ENCODE results near the gene SLC25A25.

Gene SLC25A25

GRCh38 chr9:128101690-128102089 is 33.7 kb downstream of the SLC25A25 start:
- no peak overlapping the region for H3K4me2 ChIP-seq (ENCODE audit: low read length)
- no peak overlapping the region for H3K9ac ChIP-seq (ENCODE audit: low read depth, low read length)
- H3K4me1 ChIP-seq (ENCODE audit: control insufficient read depth, insufficient read depth, low read length): peaks cover 67% of the 10 kb centered on the region
- peaks cover 52% of the 10 kb centered on the region for H3K36me3 ChIP-seq (ENCODE audit: insufficient read depth, low read length)
- no peaks in the 10 kb centered on the region for H3K27me3 ChIP-seq (ENCODE audit: control insufficient read depth, insufficient read depth, low read length)
- H3K4me3 ChIP-seq (ENCODE audit: low read length): no peak overlapping the region
- no peaks in the 10 kb centered on the region for H3K9me3 ChIP-seq (replicated peaks; ENCODE audit: low read length)

GRCh38 chr9:128102196-128102595 is 34.2 kb downstream of the SLC25A25 start:
- Histone ChIP-seq H3K27me3 (ENCODE audit: control insufficient read depth, insufficient read depth, low read length) (no peaks in the 10 kb centered on the region), H3K36me3 (ENCODE audit: insufficient read depth, low read length) (peaks cover 58% of the 10 kb centered on the region), H3K4me3 (ENCODE audit: low read length) (no peak overlapping the region), H3K9ac (ENCODE audit: low read depth, low read length) (no peak overlapping the region), H3K4me1 (ENCODE audit: control insufficient read depth, insufficient read depth, low read length) (peaks cover 66% of the 10 kb centered on the region), H3K4me2 (ENCODE audit: low read length) (no peak overlapping the region), H3K9me3 (replicated peaks; ENCODE audit: low read length) (no peaks in the 10 kb centered on the region)

- Histone ChIP-seq H3K4me1 (ENCODE audit: control insufficient read depth, insufficient read depth, low read length) (peaks cover 58% of the 10 kb centered on the region), H3K36me3 (ENCODE audit: insufficient read depth, low read length) (peaks cover 66% of the 10 kb centered on the region), H3K9me3 (replicated peaks; ENCODE audit: low read length) (no peaks in the 10 kb centered on the region), H3K4me2 (ENCODE audit: low read length) (no peak overlapping the region), H3K27me3 (ENCODE audit: control insufficient read depth, insufficient read depth, low read length) (no peaks in the 10 kb centered on the region), H3K4me3 (ENCODE audit: low read length) (no peak overlapping the region), H3K9ac (ENCODE audit: low read depth, low read length) (no peak overlapping the region)
Measured at GRCh38 chr9:128102861-128103588, 35.0 kb downstream of the SLC25A25 start.

- Histone ChIP-seq H3K9ac (ENCODE audit: low read depth, low read length) (no peak overlapping the region), H3K27me3 (ENCODE audit: control insufficient read depth, insufficient read depth, low read length) (no peaks in the 10 kb centered on the region), H3K9me3 (replicated peaks; ENCODE audit: low read length) (no peaks in the 10 kb centered on the region), H3K4me1 (ENCODE audit: control insufficient read depth, insufficient read depth, low read length) (peaks cover 52% of the 10 kb centered on the region), H3K4me2 (ENCODE audit: low read length) (no peak overlapping the region), H3K4me3 (ENCODE audit: low read length) (no peak overlapping the region), H3K36me3 (ENCODE audit: insufficient read depth, low read length) (peaks cover 69% of the 10 kb centered on the region)
Measured at GRCh38 chr9:128103589-128103962, 35.5 kb downstream of the SLC25A25 start.

GRCh38 chr9:128104171-128104618 is 36.2 kb downstream of the SLC25A25 start:
- H3K4me3 ChIP-seq (ENCODE audit: low read length): no peak overlapping the region
- H3K9me3 ChIP-seq (replicated peaks; ENCODE audit: low read length): no peaks in the 10 kb centered on the region
- H3K9ac ChIP-seq (ENCODE audit: low read depth, low read length): no peak overlapping the region
- H3K4me2 ChIP-seq (ENCODE audit: low read length): no peak overlapping the region
- H3K4me1 ChIP-seq (ENCODE audit: control insufficient read depth, insufficient read depth, low read length): peaks cover 46% of the 10 kb centered on the region
- H3K36me3 ChIP-seq (ENCODE audit: insufficient read depth, low read length): peaks cover 69% of the 10 kb centered on the region
- H3K27me3 ChIP-seq (ENCODE audit: control insufficient read depth, insufficient read depth, low read length): no peaks in the 10 kb centered on the region

- peaks cover 31% of the 10 kb centered on the region for H3K4me1 ChIP-seq (ENCODE audit: control insufficient read depth, insufficient read depth, low read length)
- no peaks in the 10 kb centered on the region for H3K27me3 ChIP-seq (ENCODE audit: control insufficient read depth, insufficient read depth, low read length)
- H3K4me3 ChIP-seq (ENCODE audit: low read length): no peak overlapping the region
- no peak overlapping the region for H3K9ac ChIP-seq (ENCODE audit: low read depth, low read length)
- no peak overlapping the region for H3K4me2 ChIP-seq (ENCODE audit: low read length)
- no peaks in the 10 kb centered on the region for H3K9me3 ChIP-seq (replicated peaks; ENCODE audit: low read length)
- H3K36me3 ChIP-seq (ENCODE audit: insufficient read depth, low read length): peaks cover 67% of the 10 kb centered on the region
Measured at GRCh38 chr9:128105538-128106175, 37.6 kb downstream of the SLC25A25 start.

GRCh38 chr9:128106181-128106939 is 38.3 kb downstream of the SLC25A25 start:
- no peak overlapping the region for H3K4me2 ChIP-seq (ENCODE audit: low read length)
- no peak overlapping the region for H3K9ac ChIP-seq (ENCODE audit: low read depth, low read length)
- H3K4me1 ChIP-seq (ENCODE audit: control insufficient read depth, insufficient read depth, low read length): peaks cover 24% of the 10 kb centered on the region
- no peaks in the 10 kb centered on the region for H3K27me3 ChIP-seq (ENCODE audit: control insufficient read depth, insufficient read depth, low read length)
- no peak overlapping the region for H3K4me3 ChIP-seq (ENCODE audit: low read length)
- H3K9me3 ChIP-seq (replicated peaks; ENCODE audit: low read length): no peaks in the 10 kb centered on the region
- peaks cover 60% of the 10 kb centered on the region for H3K36me3 ChIP-seq (ENCODE audit: insufficient read depth, low read length)

GRCh38 chr9:128106940-128107467 is 39.0 kb downstream of the SLC25A25 start:
- peaks cover 18% of the 10 kb centered on the region for H3K4me1 ChIP-seq (ENCODE audit: control insufficient read depth, insufficient read depth, low read length)
- no peak overlapping the region for H3K9ac ChIP-seq (ENCODE audit: low read depth, low read length)
- H3K4me2 ChIP-seq (ENCODE audit: low read length): no peak overlapping the region
- H3K4me3 ChIP-seq (ENCODE audit: low read length): no peak overlapping the region
- no peaks in the 10 kb centered on the region for H3K27me3 ChIP-seq (ENCODE audit: control insufficient read depth, insufficient read depth, low read length)
- peaks cover 55% of the 10 kb centered on the region for H3K36me3 ChIP-seq (ENCODE audit: insufficient read depth, low read length)
- H3K9me3 ChIP-seq (replicated peaks; ENCODE audit: low read length): no peaks in the 10 kb centered on the region

- Histone ChIP-seq H3K36me3 (ENCODE audit: insufficient read depth, low read length) (peaks cover 49% of the 10 kb centered on the region), H3K4me2 (ENCODE audit: low read length) (no peak overlapping the region), H3K4me1 (ENCODE audit: control insufficient read depth, insufficient read depth, low read length) (peaks cover 17% of the 10 kb centered on the region), H3K27me3 (ENCODE audit: control insufficient read depth, insufficient read depth, low read length) (no peaks in the 10 kb centered on the region), H3K4me3 (ENCODE audit: low read length) (no peak overlapping the region), H3K9ac (ENCODE audit: low read depth, low read length) (no peak overlapping the region), H3K9me3 (replicated peaks; ENCODE audit: low read length) (no peaks in the 10 kb centered on the region)
Measured at GRCh38 chr9:128107468-128108268, 39.6 kb downstream of the SLC25A25 start.

- no peaks in the 10 kb centered on the region for H3K27me3 ChIP-seq (ENCODE audit: control insufficient read depth, insufficient read depth, low read length)
- no peak overlapping the region for H3K4me3 ChIP-seq (ENCODE audit: low read length)
- H3K9me3 ChIP-seq (replicated peaks; ENCODE audit: low read length): no peaks in the 10 kb centered on the region
- peaks cover 41% of the 10 kb centered on the region for H3K36me3 ChIP-seq (ENCODE audit: insufficient read depth, low read length)
- no peak overlapping the region for H3K9ac ChIP-seq (ENCODE audit: low read depth, low read length)
- peaks cover 11% of the 10 kb centered on the region for H3K4me1 ChIP-seq (ENCODE audit: control insufficient read depth, insufficient read depth, low read length)
- no peak overlapping the region for H3K4me2 ChIP-seq (ENCODE audit: low read length)
Measured at GRCh38 chr9:128108269-128109049, 40.4 kb downstream of the SLC25A25 start.
